Measurements from ENCODE around the gene QPRT. TPM values are rescaled to one million over a fixed set of nuclear protein-coding genes. Genes with fewer than 3 reads are reported as not detected.
A peak's percentile ranks its signal among the peaks of the same experiment; 100 is the strongest.
"Not testable (repeated sequence)": the region's sequence is repeated elsewhere in the genome, so short reads cannot be mapped to it uniquely, and the experiment has no call there.

QPRT gene
- total RNA-seq, 4 donors from 2014 or later, result 14.3 to 65.8 (median 26.3) TPM

GRCh38 chr16:29730649-29731048, 51.7 kb downstream of the QPRT start:
- H3K36me3 ChIP-seq, result no peaks in the 10 kb centered on the region
- no peaks in the 10 kb centered on the region for H3K9me3 ChIP-seq
- no peaks in the 10 kb centered on the region for H3K27me3 ChIP-seq
- peak overlapping the region in 1 of 4 donors; percentile 25 for H3K27ac ChIP-seq
- DNase-seq, result peak; percentile 14
- in situ Hi-C loops (cut with MboI; ENCODE audit: low pct_ligation_motif_present in 1 of 4, low pct_unique_long_range_greater_than_20kb in 1 of 4, low sequenced_read_pairs in 3 of 4), result no loop called here
- WGBS, 2 donors (ENCODE audit: low coverage in 1 of 2), result 68 to 74% methylated on average over 7 of the region's 7 CpGs
- intact Hi-C loops (cut with DNase I; ENCODE audit: low total_unique reads), result no loop called here
- H3K4me1 ChIP-seq, result peaks cover 0 to 14% (median 0%) of the 10 kb centered on the region in 4 donors
- TF ChIP-seq POLR2AphosphoS5 (IDR thresholded peaks at IDR 0.05), result no peak
- TF ChIP-seq EP300 (IDR thresholded peaks at IDR 0.05; ENCODE audit: low read depth), result no peak
- no peak for TF ChIP-seq POLR2A (IDR thresholded peaks at IDR 0.05)
- TF ChIP-seq, protein P1, sequence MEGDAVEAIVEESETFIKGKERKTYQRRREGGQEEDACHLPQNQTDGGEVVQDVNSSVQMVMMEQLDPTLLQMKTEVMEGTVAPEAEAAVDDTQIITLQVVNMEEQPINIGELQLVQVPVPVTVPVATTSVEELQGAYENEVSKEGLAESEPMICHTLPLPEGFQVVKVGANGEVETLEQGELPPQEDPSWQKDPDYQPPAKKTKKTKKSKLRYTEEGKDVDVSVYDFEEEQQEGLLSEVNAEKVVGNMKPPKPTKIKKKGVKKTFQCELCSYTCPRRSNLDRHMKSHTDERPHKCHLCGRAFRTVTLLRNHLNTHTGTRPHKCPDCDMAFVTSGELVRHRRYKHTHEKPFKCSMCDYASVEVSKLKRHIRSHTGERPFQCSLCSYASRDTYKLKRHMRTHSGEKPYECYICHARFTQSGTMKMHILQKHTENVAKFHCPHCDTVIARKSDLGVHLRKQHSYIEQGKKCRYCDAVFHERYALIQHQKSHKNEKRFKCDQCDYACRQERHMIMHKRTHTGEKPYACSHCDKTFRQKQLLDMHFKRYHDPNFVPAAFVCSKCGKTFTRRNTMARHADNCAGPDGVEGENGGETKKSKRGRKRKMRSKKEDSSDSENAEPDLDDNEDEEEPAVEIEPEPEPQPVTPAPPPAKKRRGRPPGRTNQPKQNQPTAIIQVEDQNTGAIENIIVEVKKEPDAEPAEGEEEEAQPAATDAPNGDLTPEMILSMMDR (IDR thresholded peaks at IDR 0.05), result no peak
- no peak overlapping the region for H3K4me3 ChIP-seq

- in situ Hi-C loops (cut with MboI; ENCODE audit: low pct_ligation_motif_present in 1 of 4, low pct_unique_long_range_greater_than_20kb in 1 of 4, low sequenced_read_pairs in 3 of 4); H3K9me3 ChIP-seq; H3K27me3 ChIP-seq; H3K4me3 ChIP-seq; intact Hi-C loops (cut with DNase I; ENCODE audit: low total_unique reads); H3K36me3 ChIP-seq: not testable (repeated sequence)
- H3K4me1 ChIP-seq, result peaks cover 0 to 25% (median 1%) of the 10 kb centered on the region in 4 donors
- 67 to 70% methylated on average over 11 to 13 of the region's 13 CpGs for WGBS, 2 donors (ENCODE audit: low coverage in 1 of 2)
- H3K27ac ChIP-seq, result peak overlapping the region in 1 of 4 donors; percentile 65
- DNase-seq, result peak; percentile 44
Measured at GRCh38 chr16:29731768-29732601, 53.0 kb downstream of the QPRT start.

GRCh38 chr16:29734786-29735185, 55.8 kb downstream of the QPRT start:
- TF ChIP-seq EP300 (IDR thresholded peaks at IDR 0.05; ENCODE audit: low read depth), result no peak
- TF ChIP-seq, protein P1 (IDR thresholded peaks at IDR 0.05), result no peak
- no peak for TF ChIP-seq POLR2AphosphoS5 (IDR thresholded peaks at IDR 0.05)
- no peak for TF ChIP-seq POLR2A (IDR thresholded peaks at IDR 0.05)
- Histone ChIP-seq H3K27me3 (no peaks in the 10 kb centered on the region), H3K9me3 (no peaks in the 10 kb centered on the region), H3K36me3 (no peaks in the 10 kb centered on the region), H3K4me3 (peak overlapping the region in 1 of 4 donors; percentile 26), H3K27ac (no peak overlapping the region), H3K4me1 (peaks cover 8 to 47% (median 22%) of the 10 kb centered on the region in 4 donors)
- intact Hi-C loops (cut with DNase I; ENCODE audit: low total_unique reads) (no loop called here), in situ Hi-C loops (cut with MboI; ENCODE audit: low pct_ligation_motif_present in 1 of 4, low pct_unique_long_range_greater_than_20kb in 1 of 4, low sequenced_read_pairs in 3 of 4) (no loop called here)
- DNase-seq, result no peak
- WGBS, 2 donors (ENCODE audit: low coverage in 1 of 2), result 69% methylated on average over 1 of the region's 1 CpG; no CpG with 5 or more reads in 1 of the 2 donors

DNA sequence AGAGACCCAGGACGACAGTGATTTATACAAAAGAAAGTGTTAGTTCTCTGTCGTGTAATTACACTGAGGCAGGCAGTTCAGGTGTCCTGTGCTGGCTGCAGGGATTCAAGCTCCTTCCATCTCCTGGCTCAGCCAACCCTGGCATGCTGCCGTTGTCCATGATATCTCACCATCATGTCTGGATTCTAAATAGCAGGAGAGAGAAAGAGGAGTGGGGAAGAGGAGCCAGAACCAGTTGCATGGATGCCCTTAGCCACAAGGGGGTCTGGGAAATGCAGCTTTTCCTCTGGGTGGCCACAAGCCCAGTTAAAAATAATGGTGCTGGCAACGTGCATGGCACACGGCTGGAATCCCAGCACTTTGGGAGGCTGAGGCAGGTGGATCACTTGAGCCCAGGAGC, 57.1 kb downstream of the QPRT start:
- DNase-seq, result no peak
- Histone ChIP-seq H3K27ac (peak overlapping the region; percentile 1 to 41 (median 22)), H3K4me1 (peaks cover 13 to 59% (median 25%) of the 10 kb centered on the region in 4 donors), H3K9me3 (no peaks in the 10 kb centered on the region), H3K4me3 (peak overlapping the region in 1 of 4 donors; percentile 26), H3K27me3 (no peaks in the 10 kb centered on the region), H3K36me3 (no peaks in the 10 kb centered on the region)
- 60 to 63% methylated on average over 1 to 5 of the region's 5 CpGs for WGBS, 2 donors (ENCODE audit: low coverage in 1 of 2)
- in situ Hi-C loops (cut with MboI; ENCODE audit: low pct_ligation_motif_present in 1 of 4, low pct_unique_long_range_greater_than_20kb in 1 of 4, low sequenced_read_pairs in 3 of 4), result no loop called here
- TF ChIP-seq, protein P1 (IDR thresholded peaks at IDR 0.05), result no peak
- no peak for TF ChIP-seq EP300 (IDR thresholded peaks at IDR 0.05; ENCODE audit: low read depth)
- no peak for TF ChIP-seq POLR2AphosphoS5 (IDR thresholded peaks at IDR 0.05)
- TF ChIP-seq POLR2A (IDR thresholded peaks at IDR 0.05), result no peak
- intact Hi-C loops (cut with DNase I; ENCODE audit: low total_unique reads), result no loop called here

Data from transverse colon (tissue), 4 donors.